Measurements from ENCODE around the gene ACOXL.

Gene ACOXL

DNA sequence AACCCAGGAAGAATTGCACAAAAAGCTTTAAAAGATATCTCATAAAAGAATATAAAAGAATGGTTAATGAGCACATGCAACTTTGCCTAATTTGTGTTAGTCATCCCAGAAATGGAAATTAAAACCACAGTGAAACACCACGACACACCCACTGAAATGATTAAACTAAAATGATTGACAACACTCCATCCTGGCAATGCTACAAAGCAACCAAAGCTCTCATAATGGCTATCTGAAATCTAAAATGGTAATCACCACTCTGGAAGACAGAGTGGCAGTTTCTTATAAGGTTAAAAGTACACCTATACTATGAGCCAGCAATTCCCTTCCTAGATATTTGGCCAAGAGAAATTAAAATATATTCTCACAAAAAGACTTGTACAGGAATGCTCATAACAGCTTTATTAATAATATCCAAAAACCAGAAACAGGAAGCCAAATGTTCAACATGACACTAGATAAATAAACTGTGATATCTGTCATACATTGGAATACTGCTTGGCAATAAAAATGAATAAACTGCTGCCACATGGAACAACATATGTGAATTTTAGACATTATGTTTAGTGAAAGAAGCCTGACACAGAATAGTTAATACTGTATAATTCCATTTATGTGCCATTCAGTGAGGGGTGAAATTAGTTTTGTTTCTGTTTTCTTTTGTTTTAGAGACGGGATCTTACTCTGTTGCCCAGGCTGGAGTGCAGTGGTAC is 283.1 kb downstream of the ACOXL start:
- H3K18ac ChIP-seq (ENCODE audit: low read length), result no peak overlapping the region
- DNase-seq, result no peak
- H3K4me2 ChIP-seq (ENCODE audit: low read length), result no peak overlapping the region
- no peak overlapping the region for H4K8ac ChIP-seq (ENCODE audit: low read depth, low read length)
- no peak overlapping the region for H4K12ac ChIP-seq (ENCODE audit: low read depth, low read length)
- no peak overlapping the region for H2BK120ac ChIP-seq (ENCODE audit: insufficient read depth, low read length, poor library complexity)
- no peak overlapping the region for H3K4me3 ChIP-seq (ENCODE audit: low read depth, low read length)
- no peaks in the 10 kb centered on the region for H3K79me1 ChIP-seq (ENCODE audit: low read length)
- H3K23ac ChIP-seq (ENCODE audit: low read length), result no peak overlapping the region
- H3K79me2 ChIP-seq (ENCODE audit: control insufficient read depth, insufficient read depth, low read length, poor library complexity), result no peaks in the 10 kb centered on the region
- no peaks in the 10 kb centered on the region for H3K27me3 ChIP-seq (ENCODE audit: insufficient read depth, low read length)
- H3K4ac ChIP-seq (ENCODE audit: low read depth, low read length), result no peak overlapping the region
- H2BK5ac ChIP-seq (ENCODE audit: low read depth, low read length, poor library complexity), result no peak overlapping the region
- no peak overlapping the region for H2AFZ ChIP-seq (ENCODE audit: insufficient read depth, low read length, poor library complexity)
- H2AK5ac ChIP-seq (ENCODE audit: low read length), result no peak overlapping the region
- H3K9ac ChIP-seq (ENCODE audit: low read length), result no peak overlapping the region
- H3K27ac ChIP-seq (ENCODE audit: low read depth, low read length), result no peak overlapping the region
- H3K4me1 ChIP-seq (ENCODE audit: control insufficient read depth in 1 of 2, insufficient read depth in 2 of 2, low read length in 2 of 2), result peaks cover 0 to 4% of the 10 kb centered on the region in 2 experiments
- H4K91ac ChIP-seq (ENCODE audit: low read depth, low read length), result no peak overlapping the region
- H3K9me3 ChIP-seq (ENCODE audit: insufficient read depth, low read depth, low read length), result peaks cover 3% of the 10 kb centered on the region
- H3K14ac ChIP-seq (ENCODE audit: low read length), result no peak overlapping the region
- WGBS (ENCODE audit: extremely low coverage, insufficient coverage, insufficient read length), result no CpG with 5 or more reads among the region's 2 CpGs
- no peak overlapping the region for H2BK12ac ChIP-seq (ENCODE audit: low read length)
- H3K36me3 ChIP-seq (ENCODE audit: control insufficient read depth in 1 of 2, insufficient read depth in 2 of 2, low read length in 2 of 2), result no peaks in the 10 kb centered on the region

DNA sequence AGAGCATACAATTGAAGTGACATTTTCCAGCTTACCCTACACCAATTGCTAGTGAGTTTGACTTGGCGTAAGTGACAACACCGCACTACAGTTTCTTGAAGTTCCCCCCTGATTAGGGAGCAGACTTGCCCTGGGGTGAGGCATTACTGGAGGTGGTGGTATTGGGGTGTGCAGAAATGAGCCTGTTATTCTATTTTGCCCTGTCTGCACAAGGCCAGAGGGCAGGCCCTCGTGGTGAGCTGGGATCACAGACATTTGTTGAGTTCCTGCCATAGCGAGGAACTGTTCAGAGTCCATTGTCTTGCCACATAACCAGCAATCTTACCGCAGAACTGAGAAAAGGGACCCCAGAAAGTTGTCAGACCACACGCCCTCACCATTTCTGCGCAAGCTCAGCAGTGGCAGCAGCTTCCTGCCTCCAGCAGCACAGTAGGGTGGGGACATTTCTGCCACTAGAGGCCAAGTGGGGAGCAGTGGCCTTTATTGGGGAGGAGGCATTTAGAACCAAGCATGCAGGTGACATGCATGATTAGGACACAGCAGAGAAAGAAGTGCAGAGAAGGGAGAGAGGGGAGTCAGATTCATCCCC is 284.8 kb downstream of the ACOXL start:
- H3K79me2 ChIP-seq (ENCODE audit: control insufficient read depth, insufficient read depth, low read length, poor library complexity), result no peaks in the 10 kb centered on the region
- peaks cover 3% of the 10 kb centered on the region for H3K9me3 ChIP-seq (ENCODE audit: insufficient read depth, low read depth, low read length)
- H3K79me1 ChIP-seq (ENCODE audit: low read length), result no peaks in the 10 kb centered on the region
- no peak overlapping the region for H2AFZ ChIP-seq (ENCODE audit: insufficient read depth, low read length, poor library complexity)
- no CpG with 5 or more reads among the region's 7 CpGs for WGBS (ENCODE audit: extremely low coverage, insufficient coverage, insufficient read length)
- no peak overlapping the region for H3K23ac ChIP-seq (ENCODE audit: low read length)
- H3K4me1 ChIP-seq (ENCODE audit: control insufficient read depth in 1 of 2, insufficient read depth in 2 of 2, low read length in 2 of 2), result peaks cover 0 to 4% of the 10 kb centered on the region in 2 experiments
- H2BK5ac ChIP-seq (ENCODE audit: low read depth, low read length, poor library complexity), result no peak overlapping the region
- H4K12ac ChIP-seq (ENCODE audit: low read depth, low read length), result no peak overlapping the region
- H3K4me2 ChIP-seq (ENCODE audit: low read length), result no peak overlapping the region
- H3K4ac ChIP-seq (ENCODE audit: low read depth, low read length), result no peak overlapping the region
- no peak overlapping the region for H4K91ac ChIP-seq (ENCODE audit: low read depth, low read length)
- H3K4me3 ChIP-seq (ENCODE audit: low read depth, low read length), result no peak overlapping the region
- H3K27ac ChIP-seq (ENCODE audit: low read depth, low read length), result no peak overlapping the region
- no peak overlapping the region for H2BK12ac ChIP-seq (ENCODE audit: low read length)
- no peaks in the 10 kb centered on the region for H3K36me3 ChIP-seq (ENCODE audit: control insufficient read depth in 1 of 2, insufficient read depth in 2 of 2, low read length in 2 of 2)
- no peak for DNase-seq
- no peak overlapping the region for H2AK5ac ChIP-seq (ENCODE audit: low read length)
- H3K9ac ChIP-seq (ENCODE audit: low read length), result no peak overlapping the region
- no peak overlapping the region for H3K18ac ChIP-seq (ENCODE audit: low read length)
- no peaks in the 10 kb centered on the region for H3K27me3 ChIP-seq (ENCODE audit: insufficient read depth, low read length)
- H4K8ac ChIP-seq (ENCODE audit: low read depth, low read length), result no peak overlapping the region
- no peak overlapping the region for H3K14ac ChIP-seq (ENCODE audit: low read length)
- no peak overlapping the region for H2BK120ac ChIP-seq (ENCODE audit: insufficient read depth, low read length, poor library complexity)

DNA sequence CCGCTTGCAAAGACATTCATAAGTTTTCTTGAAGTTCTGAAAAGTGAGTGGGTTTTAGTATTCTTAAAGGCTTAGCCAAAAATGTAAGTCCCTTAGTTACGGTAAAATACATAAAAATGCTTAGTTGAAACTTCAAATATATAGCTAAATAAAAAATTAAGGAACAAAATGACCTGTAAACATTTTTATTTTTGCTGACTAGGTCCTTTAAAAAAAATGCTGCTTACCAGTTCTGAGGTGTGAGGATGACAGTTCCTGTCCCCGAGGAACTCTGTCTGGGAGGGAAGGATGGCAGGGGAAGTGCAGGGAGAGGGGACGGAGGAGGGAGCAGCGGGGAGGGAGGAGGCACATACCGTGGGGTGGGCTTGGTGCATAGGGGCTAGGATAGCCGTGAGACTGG is 285.5 kb downstream of the ACOXL start:
- no CpG with 5 or more reads among the region's 7 CpGs for WGBS (ENCODE audit: extremely low coverage, insufficient coverage, insufficient read length)
- no peak overlapping the region for H3K18ac ChIP-seq (ENCODE audit: low read length)
- H3K9ac ChIP-seq (ENCODE audit: low read length), result no peak overlapping the region
- no peak overlapping the region for H2AFZ ChIP-seq (ENCODE audit: insufficient read depth, low read length, poor library complexity)
- H4K8ac ChIP-seq (ENCODE audit: low read depth, low read length), result no peak overlapping the region
- no peaks in the 10 kb centered on the region for H3K27me3 ChIP-seq (ENCODE audit: insufficient read depth, low read length)
- no peaks in the 10 kb centered on the region for H3K36me3 ChIP-seq (ENCODE audit: control insufficient read depth in 1 of 2, insufficient read depth in 2 of 2, low read length in 2 of 2)
- H3K4ac ChIP-seq (ENCODE audit: low read depth, low read length), result no peak overlapping the region
- no peak overlapping the region for H4K12ac ChIP-seq (ENCODE audit: low read depth, low read length)
- H3K79me1 ChIP-seq (ENCODE audit: low read length), result no peaks in the 10 kb centered on the region
- no peak overlapping the region for H2BK12ac ChIP-seq (ENCODE audit: low read length)
- peaks cover 3% of the 10 kb centered on the region for H3K9me3 ChIP-seq (ENCODE audit: insufficient read depth, low read depth, low read length)
- no peak overlapping the region for H2AK5ac ChIP-seq (ENCODE audit: low read length)
- H3K27ac ChIP-seq (ENCODE audit: low read depth, low read length), result no peak overlapping the region
- H3K79me2 ChIP-seq (ENCODE audit: control insufficient read depth, insufficient read depth, low read length, poor library complexity), result no peaks in the 10 kb centered on the region
- no peak overlapping the region for H3K4me3 ChIP-seq (ENCODE audit: low read depth, low read length)
- H3K4me2 ChIP-seq (ENCODE audit: low read length), result no peak overlapping the region
- no peak overlapping the region for H2BK5ac ChIP-seq (ENCODE audit: low read depth, low read length, poor library complexity)
- peaks cover 0 to 4% of the 10 kb centered on the region in 2 experiments for H3K4me1 ChIP-seq (ENCODE audit: control insufficient read depth in 1 of 2, insufficient read depth in 2 of 2, low read length in 2 of 2)
- H3K14ac ChIP-seq (ENCODE audit: low read length), result no peak overlapping the region
- H3K23ac ChIP-seq (ENCODE audit: low read length), result no peak overlapping the region
- DNase-seq, result no peak
- no peak overlapping the region for H2BK120ac ChIP-seq (ENCODE audit: insufficient read depth, low read length, poor library complexity)
- H4K91ac ChIP-seq (ENCODE audit: low read depth, low read length), result no peak overlapping the region

DNA sequence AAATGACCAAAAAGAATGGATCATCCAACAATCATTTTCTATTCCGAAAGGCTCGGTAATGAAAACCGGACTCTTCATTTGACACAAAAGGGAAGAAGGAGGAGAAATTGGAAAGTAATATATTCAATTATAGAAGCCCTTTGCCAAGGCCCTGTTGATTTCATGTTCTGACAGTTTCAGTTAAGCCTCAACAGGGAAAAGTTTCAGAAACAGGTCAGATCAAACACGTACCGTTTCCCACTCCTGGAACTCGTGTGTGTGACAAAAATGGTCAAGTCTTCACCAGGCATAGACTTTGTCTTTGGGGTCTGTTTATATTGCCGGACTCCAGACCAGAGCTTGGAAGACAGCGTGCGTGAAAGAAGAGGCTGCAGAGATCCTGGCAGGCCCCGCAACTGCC is 287.0 kb downstream of the ACOXL start:
- no peak overlapping the region for H3K4ac ChIP-seq (ENCODE audit: low read depth, low read length)
- peaks cover 0 to 4% of the 10 kb centered on the region in 2 experiments for H3K4me1 ChIP-seq (ENCODE audit: control insufficient read depth in 1 of 2, insufficient read depth in 2 of 2, low read length in 2 of 2)
- H4K12ac ChIP-seq (ENCODE audit: low read depth, low read length), result no peak overlapping the region
- no peak for DNase-seq
- no peak overlapping the region for H3K27ac ChIP-seq (ENCODE audit: low read depth, low read length)
- no peaks in the 10 kb centered on the region for H3K79me2 ChIP-seq (ENCODE audit: control insufficient read depth, insufficient read depth, low read length, poor library complexity)
- H3K9ac ChIP-seq (ENCODE audit: low read length), result no peak overlapping the region
- no CpG with 5 or more reads among the region's 10 CpGs for WGBS (ENCODE audit: extremely low coverage, insufficient coverage, insufficient read length)
- no peak overlapping the region for H3K4me3 ChIP-seq (ENCODE audit: low read depth, low read length)
- H3K14ac ChIP-seq (ENCODE audit: low read length), result no peak overlapping the region
- no peak overlapping the region for H3K4me2 ChIP-seq (ENCODE audit: low read length)
- H2BK12ac ChIP-seq (ENCODE audit: low read length), result no peak overlapping the region
- no peak overlapping the region for H3K23ac ChIP-seq (ENCODE audit: low read length)
- no peaks in the 10 kb centered on the region for H3K36me3 ChIP-seq (ENCODE audit: control insufficient read depth in 1 of 2, insufficient read depth in 2 of 2, low read length in 2 of 2)
- no peak overlapping the region for H3K18ac ChIP-seq (ENCODE audit: low read length)
- no peak overlapping the region for H2AK5ac ChIP-seq (ENCODE audit: low read length)
- no peak overlapping the region for H2BK5ac ChIP-seq (ENCODE audit: low read depth, low read length, poor library complexity)
- H3K79me1 ChIP-seq (ENCODE audit: low read length), result no peaks in the 10 kb centered on the region
- H4K8ac ChIP-seq (ENCODE audit: low read depth, low read length), result no peak overlapping the region
- H4K91ac ChIP-seq (ENCODE audit: low read depth, low read length), result no peak overlapping the region
- H2BK120ac ChIP-seq (ENCODE audit: insufficient read depth, low read length, poor library complexity), result no peak overlapping the region
- peaks cover 3% of the 10 kb centered on the region for H3K9me3 ChIP-seq (ENCODE audit: insufficient read depth, low read depth, low read length)
- no peak overlapping the region for H2AFZ ChIP-seq (ENCODE audit: insufficient read depth, low read length, poor library complexity)
- no peaks in the 10 kb centered on the region for H3K27me3 ChIP-seq (ENCODE audit: insufficient read depth, low read length)
